ENCODE results near the gene ARL14EPL. TPM values are rescaled to one million over a fixed set of nuclear protein-coding genes. Genes with fewer than 3 reads are reported as not detected.

The ARL14EPL gene
- total RNA-seq, 2 experiments from 2014 or later, result 0.12 TPM; not detected in 1

- ATAC-seq (no peak), DNase-seq (no peak)
- H3K36me3 Mint-ChIP-seq, result no peaks in the 10 kb centered on the region
- H3K4me1 Mint-ChIP-seq, result no peaks in the 10 kb centered on the region
- no peak overlapping the region for H3K4me3 Mint-ChIP-seq
- peaks cover 26% of the 10 kb centered on the region for H3K27me3 Mint-ChIP-seq
- H3K9me3 Mint-ChIP-seq (ENCODE audit: low read depth), result no peaks in the 10 kb centered on the region
- H3K27ac Mint-ChIP-seq, result no peak overlapping the region
- CTCF ChIA-PET, result no interaction called here
These were observed 6.4 kb upstream of the ARL14EPL start for GRCh38 chr5:116025866-116026265.

- CTCF ChIA-PET, result interaction anchor here (1.1 to 2.3 kb wide), 4 partner anchors 35 to 257 kb away, joined by 3 to 6 read pairs (median 3); no protein-coding TSS in a partner anchor
- Mint-ChIP-seq H3K4me3 (no peak overlapping the region), H3K9me3 (ENCODE audit: low read depth) (no peaks in the 10 kb centered on the region), H3K27ac (peak overlapping the region; percentile 35), H3K36me3 (no peaks in the 10 kb centered on the region), H3K4me1 (peaks cover 36% of the 10 kb centered on the region), H3K27me3 (peaks cover 21% of the 10 kb centered on the region)
- peak; percentile 24 for ATAC-seq
- DNase-seq, result no peak
These were observed 719 bp downstream of the ARL14EPL start for GRCh38 chr5:116032991-116033390.

- no peak for DNase-seq
- no peaks in the 10 kb centered on the region for H3K9me3 Mint-ChIP-seq (ENCODE audit: low read depth)
- peaks cover 50% of the 10 kb centered on the region for H3K4me1 Mint-ChIP-seq
- no peak overlapping the region for H3K27ac Mint-ChIP-seq
- H3K4me3 Mint-ChIP-seq, result no peak overlapping the region
- CTCF ChIA-PET, result interaction anchor here (1.7 kb wide), 2 partner anchors 102 to 216 kb away, joined by 3 to 4 read pairs; no protein-coding TSS in a partner anchor
- peaks cover 14% of the 10 kb centered on the region for H3K27me3 Mint-ChIP-seq
- H3K36me3 Mint-ChIP-seq, result no peaks in the 10 kb centered on the region
- ATAC-seq, result no peak
These were observed 2.9 kb downstream of the ARL14EPL start for GRCh38 chr5:116035123-116035522.

GRCh38 chr5:116037236-116037822, 5.1 kb downstream of the ARL14EPL start:
- peaks cover 43% of the 10 kb centered on the region for H3K4me1 Mint-ChIP-seq

GRCh38 chr5:116038817-116039216, 6.5 kb downstream of the ARL14EPL start:
- Mint-ChIP-seq H3K4me1 (peaks cover 33% of the 10 kb centered on the region), H3K27me3 (peaks cover 10% of the 10 kb centered on the region), H3K36me3 (no peaks in the 10 kb centered on the region), H3K4me3 (no peak overlapping the region), H3K27ac (peak overlapping the region; percentile 66), H3K9me3 (ENCODE audit: low read depth) (no peaks in the 10 kb centered on the region)
- CTCF ChIA-PET, result interaction anchor here (0.9 kb wide), 1 partner anchor 204 kb away, joined by 3 read pairs; no protein-coding TSS in a partner anchor
- ATAC-seq (peak; percentile 80), DNase-seq (peak; percentile 63)

More at GRCh38 chr5:116037236-116037822, 5.1 kb downstream of the ARL14EPL start:
- Mint-ChIP-seq H3K27ac (no peak overlapping the region), H3K4me3 (no peak overlapping the region), H3K27me3 (peaks cover 9% of the 10 kb centered on the region), H3K36me3 (no peaks in the 10 kb centered on the region), H3K9me3 (ENCODE audit: low read depth) (no peaks in the 10 kb centered on the region)
- ATAC-seq (no peak), DNase-seq (no peak)
- CTCF ChIA-PET, result no interaction called here

- Mint-ChIP-seq H3K4me3 (no peak overlapping the region), H3K27me3 (peaks cover 8% of the 10 kb centered on the region)
- CTCF ChIA-PET, result interaction anchor here (0.7 to 1.3 kb wide), 2 partner anchors 25 to 26 kb away, joined by 4 read pairs; no protein-coding TSS in a partner anchor
These were observed 10.1 kb downstream of the ARL14EPL start for GRCh38 chr5:116042375-116042774.

GRCh38 chr5:116044073-116044472, 11.8 kb downstream of the ARL14EPL start:
- CTCF ChIA-PET, result interaction anchor here (0.6 to 1.0 kb wide), 2 partner anchors 12 to 143 kb away, joined by 3 read pairs; partner anchors contain the start of gene ARL14EPL
- no peaks in the 10 kb centered on the region for H3K36me3 Mint-ChIP-seq
- H3K27me3 Mint-ChIP-seq, result peaks cover 12% of the 10 kb centered on the region
- H3K4me3 Mint-ChIP-seq, result no peak overlapping the region
- peaks cover 22% of the 10 kb centered on the region for H3K4me1 Mint-ChIP-seq
- DNase-seq, result no peak
- H3K27ac Mint-ChIP-seq, result no peak overlapping the region
- no peak for ATAC-seq
- H3K9me3 Mint-ChIP-seq (ENCODE audit: low read depth), result no peaks in the 10 kb centered on the region

More at GRCh38 chr5:116042375-116042774, 10.1 kb downstream of the ARL14EPL start:
- Mint-ChIP-seq H3K4me1 (peaks cover 37% of the 10 kb centered on the region), H3K27ac (no peak overlapping the region), H3K36me3 (no peaks in the 10 kb centered on the region), H3K9me3 (ENCODE audit: low read depth) (no peaks in the 10 kb centered on the region)
- ATAC-seq (no peak), DNase-seq (no peak)

- H3K4me3 Mint-ChIP-seq, result no peak overlapping the region
- DNase-seq, result no peak
- peaks cover 18% of the 10 kb centered on the region for H3K4me1 Mint-ChIP-seq
- H3K27ac Mint-ChIP-seq, result no peak overlapping the region
- H3K36me3 Mint-ChIP-seq, result no peaks in the 10 kb centered on the region
- no peaks in the 10 kb centered on the region for H3K9me3 Mint-ChIP-seq (ENCODE audit: low read depth)
- CTCF ChIA-PET, result no interaction called here
- H3K27me3 Mint-ChIP-seq, result peaks cover 15% of the 10 kb centered on the region
- ATAC-seq, result no peak
These were observed 13.5 kb downstream of the ARL14EPL start for GRCh38 chr5:116045821-116046220.

GRCh38 chr5:116046261-116046660, 14.0 kb downstream of the ARL14EPL start:
- DNase-seq (no peak), ATAC-seq (no peak)
- CTCF ChIA-PET, result no interaction called here
- no peak overlapping the region for H3K27ac Mint-ChIP-seq
- no peaks in the 10 kb centered on the region for H3K9me3 Mint-ChIP-seq (ENCODE audit: low read depth)
- no peak overlapping the region for H3K4me3 Mint-ChIP-seq
- peaks cover 18% of the 10 kb centered on the region for H3K4me1 Mint-ChIP-seq
- peaks cover 20% of the 10 kb centered on the region for H3K27me3 Mint-ChIP-seq
- H3K36me3 Mint-ChIP-seq, result no peaks in the 10 kb centered on the region

GRCh38 chr5:116046823-116047222, 14.6 kb downstream of the ARL14EPL start:
- no peaks in the 10 kb centered on the region for H3K9me3 Mint-ChIP-seq (ENCODE audit: low read depth)
- H3K4me3 Mint-ChIP-seq, result no peak overlapping the region
- H3K36me3 Mint-ChIP-seq, result no peaks in the 10 kb centered on the region
- peaks cover 20% of the 10 kb centered on the region for H3K27me3 Mint-ChIP-seq
- peak; percentile 60 for ATAC-seq
- CTCF ChIA-PET, result no interaction called here
- no peak for DNase-seq
- H3K27ac Mint-ChIP-seq, result no peak overlapping the region
- peaks cover 18% of the 10 kb centered on the region for H3K4me1 Mint-ChIP-seq

- no peak overlapping the region for H3K27ac Mint-ChIP-seq
- DNase-seq (no peak), ATAC-seq (no peak)
- peaks cover 40% of the 10 kb centered on the region for H3K27me3 Mint-ChIP-seq
- H3K4me3 Mint-ChIP-seq, result no peak overlapping the region
- CTCF ChIA-PET, result no interaction called here
- no peaks in the 10 kb centered on the region for H3K36me3 Mint-ChIP-seq
- no peaks in the 10 kb centered on the region for H3K4me1 Mint-ChIP-seq
- H3K9me3 Mint-ChIP-seq (ENCODE audit: low read depth), result peaks cover 2% of the 10 kb centered on the region
These were observed 26.2 kb downstream of the ARL14EPL start for GRCh38 chr5:116058346-116058936.

GRCh38 chr5:116062352-116062751, 30.1 kb downstream of the ARL14EPL start:
- DNase-seq, result no peak
- Mint-ChIP-seq H3K36me3 (no peaks in the 10 kb centered on the region), H3K27me3 (peaks cover 51% of the 10 kb centered on the region), H3K4me1 (peaks cover 2% of the 10 kb centered on the region), H3K4me3 (no peak overlapping the region), H3K27ac (no peak overlapping the region), H3K9me3 (ENCODE audit: low read depth) (no peaks in the 10 kb centered on the region)
- no peak for ATAC-seq
- CTCF ChIA-PET, result no interaction called here

GRCh38 chr5:116063950-116064349, 31.7 kb downstream of the ARL14EPL start:
- no peak for ATAC-seq
- H3K27ac Mint-ChIP-seq, result no peak overlapping the region
- H3K36me3 Mint-ChIP-seq, result no peaks in the 10 kb centered on the region
- peaks cover 39% of the 10 kb centered on the region for H3K27me3 Mint-ChIP-seq
- H3K9me3 Mint-ChIP-seq (ENCODE audit: low read depth), result no peaks in the 10 kb centered on the region
- DNase-seq, result no peak
- CTCF ChIA-PET, result no interaction called here
- peaks cover 2% of the 10 kb centered on the region for H3K4me1 Mint-ChIP-seq
- no peak overlapping the region for H3K4me3 Mint-ChIP-seq
